H4 (cell line): ENCODE measurements around the gene MAOA. TPM values are rescaled to one million over a fixed set of nuclear protein-coding genes. Genes with fewer than 3 reads are reported as not detected.
A peak's percentile ranks its signal among the peaks of the same experiment; 100 is the strongest.
"Not testable (repeated sequence)": the region's sequence is repeated elsewhere in the genome, so short reads cannot be mapped to it uniquely, and the experiment has no call there.

ENCODE experiments used
- DNase-seq: peaks from one replicate; pipeline ENCODE4 v3.0.0-alpha.2; 2015; ENCODE audit warnings: low spot score
- total RNA-seq: library from RNA; depleted of rRNA; stranded (reverse); fragments of >200 nt; shearing (Covaris generic); gene quantifications from 2 replicates; pipeline ENCODE4 v1.2.3, GENCODE V29; 2014

MAOA gene
- total RNA-seq, 1 experiment from 2014 or later = 0.62 TPM

- DNase-seq = no peak
Measured at GRCh38 chrX:43663173-43663572, 7.1 kb downstream of the MAOA start.

GRCh38 chrX:43664258-43664657 lies 8.2 kb downstream of the MAOA start:
- no peak for DNase-seq

- no peak for DNase-seq
Measured at GRCh38 chrX:43664708-43665107, 8.6 kb downstream of the MAOA start.

- no peak for DNase-seq
Measured at GRCh38 chrX:43666311-43666912, 10.3 kb downstream of the MAOA start.

- not testable (repeated sequence) for DNase-seq
Measured at GRCh38 chrX:43675965-43676628, 20.0 kb downstream of the MAOA start.

GRCh38 chrX:43676971-43677572 lies 21.0 kb downstream of the MAOA start:
- DNase-seq = no peak

GRCh38 chrX:43677993-43678392 lies 21.9 kb downstream of the MAOA start:
- no peak for DNase-seq

- DNase-seq = no peak
Measured at GRCh38 chrX:43679058-43679457, 23.0 kb downstream of the MAOA start.

GRCh38 chrX:43679778-43680177 lies 23.7 kb downstream of the MAOA start:
- no peak for DNase-seq

GRCh38 chrX:43682726-43683125 lies 26.6 kb downstream of the MAOA start:
- no peak for DNase-seq

GRCh38 chrX:43685221-43685620 lies 29.1 kb downstream of the MAOA start:
- DNase-seq = no peak

- no peak for DNase-seq
Measured at GRCh38 chrX:43688586-43688985, 32.5 kb downstream of the MAOA start.

- no peak for DNase-seq
Measured at GRCh38 chrX:43693602-43694406, 37.7 kb downstream of the MAOA start.

GRCh38 chrX:43699475-43699874 lies 43.4 kb downstream of the MAOA start:
- DNase-seq = no peak

- DNase-seq = no peak
Measured at GRCh38 chrX:43702079-43702524, 46.0 kb downstream of the MAOA start.

- no peak for DNase-seq
Measured at GRCh38 chrX:43702660-43703059, 46.6 kb downstream of the MAOA start.

GRCh38 chrX:43703211-43703791 lies 47.2 kb downstream of the MAOA start:
- peak; percentile 55 for DNase-seq

GRCh38 chrX:43706786-43707370 lies 50.8 kb downstream of the MAOA start:
- DNase-seq = no peak

- no peak for DNase-seq
Measured at GRCh38 chrX:43707812-43708548, 51.9 kb downstream of the MAOA start.

GRCh38 chrX:43716144-43716543 lies 60.0 kb downstream of the MAOA start:
- DNase-seq = no peak

GRCh38 chrX:43716696-43717095 lies 60.6 kb downstream of the MAOA start:
- DNase-seq = no peak
